Cardiac muscle cell (in vitro differentiated cells and primary cell): ENCODE data around the gene MDC1. TPM values are rescaled to one million over a fixed set of nuclear protein-coding genes. Genes with fewer than 3 reads are reported as not detected.
"Not testable (repeated sequence)": the region's sequence is repeated elsewhere in the genome, so short reads cannot be mapped to it uniquely, and the experiment has no call there.

Experiments used
- DNase-seq, 2 donors: peaks; one replicate each; pipeline versions ENCODE4 v3.0.0 to v3.0.0-alpha.2; 2010 to 2017; ENCODE audit warnings: low read depth in 1 of 2, low spot score in 1 of 2
- H3K27ac ChIP-seq: fragments of 200-600 bp; sonication (generic); 2 replicates; pipeline ENCODE4 v1.5.1; 2016
- H3K27me3 ChIP-seq: fragments of 200-600 bp; sonication (generic); 2 replicates; pipeline ENCODE4 v1.6.0; 2016; ENCODE audit warnings: control low read depth
- H3K36me3 ChIP-seq: fragments of 200-600 bp; sonication (generic); 2 replicates; pipeline ENCODE4 v1.5.1; 2016; ENCODE audit warnings: control low read depth
- H3K4me1 ChIP-seq: fragments of 200-600 bp; sonication (generic); 2 replicates; pipeline ENCODE4 v1.8.1; 2017; ENCODE audit warnings: low read depth, mild to moderate bottlenecking, mixed run types
- H3K4me3 ChIP-seq: fragments of 200-600 bp; sonication (generic); 2 replicates; pipeline ENCODE4 v1.5.1; 2016; ENCODE audit warnings: mild to moderate bottlenecking
- H3K9me3 ChIP-seq: fragments of 200-600 bp; sonication (generic); 2 replicates; pipeline ENCODE4 v1.5.1; 2017; ENCODE audit warnings: low read depth, mild to moderate bottlenecking, control low read depth
- CTCF ChIP-seq: IDR thresholded peaks from 2 replicates; pipeline ENCODE4 v1.5.1; 2012; ENCODE audit warnings: low read depth, mild to moderate bottlenecking, low read length
- polyA plus RNA-seq: library from polyadenylated mRNA; unstranded; fragments of >200 nt; fragmentation: Nextera tagmentation; extraction: Ambion mirVana; gene quantifications from 2 replicates; pipeline ENCODE4 v1.2.1, GENCODE V29; 2016
- total RNA-seq: library from RNA; depleted of rRNA; stranded (reverse); fragments of >200 nt; gene quantifications from 2 replicates; pipeline ENCODE4 v1.2.3, GENCODE V29; 2016

The MDC1 gene
- total and polyA plus RNA-seq, 2 experiments from 2014 or later: 21.9 to 30.0 TPM

DNA sequence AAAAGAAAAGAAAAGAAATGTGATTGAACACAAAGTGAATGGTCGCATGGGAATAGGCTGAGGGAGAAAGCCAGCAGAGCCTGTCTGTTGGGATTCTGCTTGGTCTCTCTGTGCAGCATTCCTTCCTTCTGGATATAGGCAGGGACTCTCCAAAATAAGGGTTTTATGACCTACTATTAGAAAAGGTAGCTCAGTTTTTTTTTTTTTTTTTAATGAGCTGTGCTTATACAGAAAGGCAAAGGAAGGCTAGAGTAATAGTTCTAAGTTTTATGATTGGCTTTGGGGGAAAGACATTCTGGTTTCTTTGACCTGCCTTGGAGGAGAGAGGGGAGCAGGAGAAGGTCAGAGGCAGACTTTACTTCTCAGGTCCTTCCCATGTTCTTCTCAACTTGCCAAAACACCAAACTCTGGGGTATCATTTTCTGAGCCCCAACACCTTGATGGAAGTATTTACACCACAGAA is 46.1 kb upstream of the MDC1 start:
- Histone ChIP-seq H3K9me3 (no peaks in the 10 kb centered on the region), H3K27ac (peak overlapping the region; percentile 99), H3K27me3 (no peaks in the 10 kb centered on the region), H3K4me1 (peaks cover 19% of the 10 kb centered on the region), H3K4me3 (no peak overlapping the region), H3K36me3 (no peaks in the 10 kb centered on the region)
- no peak for TF ChIP-seq CTCF
- no peak for DNase-seq

DNA sequence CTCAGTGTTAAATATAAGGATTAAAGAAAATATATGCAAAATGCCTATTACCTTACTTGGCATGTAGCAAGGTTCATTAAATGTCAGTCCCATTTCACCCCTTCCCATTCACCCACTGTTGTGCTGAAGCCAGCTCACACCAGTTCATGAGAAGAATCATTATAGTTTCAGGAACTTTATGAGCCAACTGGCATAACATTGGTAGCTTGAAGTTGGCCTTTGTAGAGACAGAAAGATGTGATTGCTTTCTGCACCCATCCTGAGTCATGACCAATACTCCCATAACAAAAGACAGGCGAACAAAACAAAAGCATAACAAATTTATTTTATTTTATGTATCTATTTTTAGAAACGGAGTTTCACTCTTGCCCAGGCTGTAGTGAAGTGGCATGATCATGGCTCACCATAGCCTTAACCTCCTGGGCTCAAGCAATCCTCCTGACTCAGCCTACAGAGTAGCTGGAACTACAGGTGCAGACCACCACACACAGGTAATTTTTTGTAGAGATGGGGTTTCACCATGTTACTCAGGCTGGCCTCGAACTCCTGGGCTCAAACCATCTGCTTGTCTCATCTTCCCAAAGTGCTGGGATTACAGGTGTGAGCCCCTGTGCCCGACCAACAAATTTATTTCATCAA is 44.8 kb upstream of the MDC1 start:
- Histone ChIP-seq H3K9me3 (no peaks in the 10 kb centered on the region), H3K4me3 (no peak overlapping the region), H3K27ac (no peak overlapping the region), H3K4me1 (peaks cover 32% of the 10 kb centered on the region), H3K36me3 (no peaks in the 10 kb centered on the region), H3K27me3 (no peaks in the 10 kb centered on the region)
- TF ChIP-seq CTCF: no peak
- no peak for DNase-seq

DNA sequence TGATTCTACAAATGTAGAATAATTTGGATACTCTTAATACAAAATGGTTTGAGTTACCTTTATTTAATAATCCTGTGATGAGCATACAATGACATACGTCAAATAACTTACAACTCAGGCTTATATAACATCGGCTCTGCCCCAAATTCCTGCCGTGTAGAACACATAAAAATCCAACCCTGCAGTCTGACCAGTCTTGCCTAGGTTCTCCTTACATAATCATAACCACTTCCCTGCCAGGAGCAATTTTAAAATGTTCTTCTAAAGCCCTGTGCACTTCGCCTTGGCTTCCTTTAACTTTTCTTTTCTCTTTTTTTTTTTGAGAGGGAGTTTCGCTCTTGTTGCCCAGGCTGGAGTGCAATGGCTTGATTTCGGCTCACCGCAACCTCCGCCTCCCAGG is 43.5 kb upstream of the MDC1 start:
- no peaks in the 10 kb centered on the region for H3K9me3 ChIP-seq
- no peak overlapping the region for H3K27ac ChIP-seq
- DNase-seq: no peak
- H3K27me3 ChIP-seq: no peaks in the 10 kb centered on the region
- TF ChIP-seq CTCF: no peak
- peaks cover 33% of the 10 kb centered on the region for H3K4me1 ChIP-seq
- H3K4me3 ChIP-seq: no peak overlapping the region
- H3K36me3 ChIP-seq: no peaks in the 10 kb centered on the region

DNA sequence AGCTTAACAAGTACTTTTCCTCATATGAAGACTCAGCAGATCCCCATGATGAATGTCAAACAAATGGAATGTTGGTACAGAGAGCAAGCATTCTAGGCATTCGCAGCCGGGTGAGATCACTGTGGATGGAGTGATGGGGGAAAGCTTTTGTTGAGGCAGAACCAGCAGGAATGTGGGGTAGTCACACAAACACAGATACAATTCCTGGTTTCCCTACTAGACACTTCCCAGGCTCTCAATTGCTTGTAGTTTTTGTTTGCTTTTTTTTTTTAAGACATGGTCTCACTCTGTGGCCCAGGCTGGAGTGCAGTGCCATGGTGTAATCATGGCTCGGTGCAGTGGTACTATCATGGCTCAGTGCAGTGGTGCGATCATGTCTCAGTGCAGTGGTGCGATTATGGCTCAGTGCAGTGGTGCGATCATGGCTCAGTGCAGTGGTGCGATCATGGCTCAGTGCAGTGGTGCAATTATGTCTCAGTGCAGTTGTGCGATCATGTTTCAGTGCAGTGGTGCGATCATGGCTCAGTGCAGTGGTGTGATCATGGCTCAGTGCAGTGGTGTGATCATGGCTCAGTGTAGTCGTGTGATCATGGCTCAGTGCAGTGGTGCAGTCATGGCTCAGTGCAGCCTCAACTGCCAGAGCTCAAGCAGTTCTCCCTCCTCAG is 42.6 kb upstream of the MDC1 start:
- Histone ChIP-seq H3K4me3 (no peak overlapping the region), H3K36me3 (no peaks in the 10 kb centered on the region), H3K27me3 (no peaks in the 10 kb centered on the region), H3K9me3 (no peaks in the 10 kb centered on the region), H3K4me1 (peaks cover 30% of the 10 kb centered on the region), H3K27ac (peak overlapping the region; percentile 70)
- TF ChIP-seq CTCF: no peak
- peak; percentile 40 to 91 for DNase-seq

- no peak for TF ChIP-seq CTCF
- DNase-seq: peak in 1 of 2 donors; percentile 65
- H3K4me1 ChIP-seq: peaks cover 18% of the 10 kb centered on the region
- no peaks in the 10 kb centered on the region for H3K27me3 ChIP-seq
- H3K27ac ChIP-seq: peak overlapping the region; percentile 84
- H3K36me3 ChIP-seq: no peaks in the 10 kb centered on the region
- H3K9me3 ChIP-seq: no peaks in the 10 kb centered on the region
- no peak overlapping the region for H3K4me3 ChIP-seq
Observed at GRCh38 chr6:30757261-30757904, 40.3 kb upstream of the MDC1 start.

GRCh38 chr6:30756405-30757003 is 39.4 kb upstream of the MDC1 start:
- not testable (repeated sequence) for H3K9me3 ChIP-seq, H3K27ac ChIP-seq, DNase-seq, H3K27me3 ChIP-seq, H3K4me3 ChIP-seq, H3K36me3 ChIP-seq
- peaks cover 20% of the 10 kb centered on the region for H3K4me1 ChIP-seq
